Fibroblast of skin of left biceps (primary cell): ENCODE data around the gene MYLK2.

Experiments used
- DNase-seq, 2 experiments: peaks; one replicate each; pipeline ENCODE4 v3.0.0-alpha.2; 2013; ENCODE audit warnings: low read depth in 2 of 2

Gene MYLK2

GRCh38 chr20:31835554-31835953, 16.4 kb downstream of the MYLK2 start:
- no peak for DNase-seq

DNA sequence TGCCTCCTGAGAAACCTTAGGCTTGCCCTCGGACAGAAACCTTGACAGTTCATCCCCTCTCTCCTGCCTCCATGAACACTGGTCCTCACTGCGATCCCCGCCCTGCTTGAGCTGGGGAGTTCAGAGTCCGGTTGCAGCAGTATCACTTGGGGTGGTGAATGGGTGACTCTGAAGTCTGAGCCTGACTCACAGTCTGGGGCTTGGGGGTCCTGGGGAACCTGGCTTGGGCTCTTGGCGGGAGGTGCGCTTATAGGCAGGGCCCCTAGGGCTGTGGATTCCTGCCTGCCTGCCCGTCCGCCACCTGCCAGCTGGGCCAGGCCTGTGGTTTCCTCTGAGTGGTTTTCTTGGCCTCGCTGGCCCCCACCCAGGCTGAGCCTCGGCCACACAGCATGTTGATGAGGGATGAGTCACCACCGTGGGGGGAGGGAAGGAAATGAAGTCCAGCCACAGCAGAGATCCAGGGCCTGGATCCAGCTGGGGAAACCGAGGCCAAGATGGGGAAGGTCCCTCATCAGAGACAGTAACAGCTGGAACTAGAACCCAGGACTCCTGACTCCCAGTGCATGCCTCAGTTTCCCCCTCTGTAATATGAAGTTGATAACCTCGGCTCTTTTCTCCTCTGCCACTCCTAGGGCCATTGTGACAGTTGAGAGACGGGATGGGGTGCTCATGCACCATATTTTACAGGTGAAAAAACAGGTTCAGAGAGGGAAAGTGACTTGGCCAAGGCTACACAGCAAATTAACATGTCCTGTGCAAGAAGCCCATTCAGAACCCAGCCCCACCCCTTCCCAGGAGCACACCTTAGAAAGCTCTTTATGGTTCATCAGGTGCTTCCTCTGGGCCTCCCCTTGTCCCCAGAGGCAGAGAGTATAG, 17.1 kb downstream of the MYLK2 start:
- DNase-seq, result peak; percentile 33 to 42

GRCh38 chr20:31836853-31837608, 17.9 kb downstream of the MYLK2 start:
- no peak for DNase-seq

DNA sequence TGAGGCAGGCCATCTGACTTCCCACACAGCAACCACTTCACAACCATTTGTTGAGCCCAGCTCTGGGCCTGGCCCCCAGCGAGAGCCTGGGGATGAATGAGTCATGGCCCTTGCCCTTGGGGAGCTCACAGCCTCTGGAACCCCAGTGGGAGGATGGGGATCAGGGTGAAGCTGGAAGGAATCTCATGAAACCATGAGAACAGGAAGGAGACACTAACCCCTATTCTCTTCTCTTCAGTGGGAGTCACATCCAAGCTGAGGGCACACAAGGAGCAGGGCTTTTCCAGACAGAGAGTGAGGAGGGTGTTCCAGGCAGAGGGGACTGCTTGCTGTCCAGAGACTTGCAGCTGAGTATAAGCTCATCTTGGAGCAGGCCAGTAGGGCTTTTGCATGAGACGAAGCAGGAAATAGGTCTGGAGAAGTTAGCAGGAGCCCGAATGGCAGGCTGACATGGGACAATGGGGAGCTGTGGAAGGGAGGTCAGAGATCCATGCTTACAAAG, 18.8 kb downstream of the MYLK2 start:
- DNase-seq, result no peak

GRCh38 chr20:31838646-31839292, 19.6 kb downstream of the MYLK2 start:
- DNase-seq, result no peak

- DNase-seq, result no peak
These were observed 20.8 kb downstream of the MYLK2 start for GRCh38 chr20:31839782-31840487.

- no peak for DNase-seq
These were observed 22.0 kb downstream of the MYLK2 start for GRCh38 chr20:31840906-31841816.

- DNase-seq, result peak in 1 of 2 experiments; percentile 12
These were observed 22.8 kb downstream of the MYLK2 start for GRCh38 chr20:31841928-31842327.

DNA sequence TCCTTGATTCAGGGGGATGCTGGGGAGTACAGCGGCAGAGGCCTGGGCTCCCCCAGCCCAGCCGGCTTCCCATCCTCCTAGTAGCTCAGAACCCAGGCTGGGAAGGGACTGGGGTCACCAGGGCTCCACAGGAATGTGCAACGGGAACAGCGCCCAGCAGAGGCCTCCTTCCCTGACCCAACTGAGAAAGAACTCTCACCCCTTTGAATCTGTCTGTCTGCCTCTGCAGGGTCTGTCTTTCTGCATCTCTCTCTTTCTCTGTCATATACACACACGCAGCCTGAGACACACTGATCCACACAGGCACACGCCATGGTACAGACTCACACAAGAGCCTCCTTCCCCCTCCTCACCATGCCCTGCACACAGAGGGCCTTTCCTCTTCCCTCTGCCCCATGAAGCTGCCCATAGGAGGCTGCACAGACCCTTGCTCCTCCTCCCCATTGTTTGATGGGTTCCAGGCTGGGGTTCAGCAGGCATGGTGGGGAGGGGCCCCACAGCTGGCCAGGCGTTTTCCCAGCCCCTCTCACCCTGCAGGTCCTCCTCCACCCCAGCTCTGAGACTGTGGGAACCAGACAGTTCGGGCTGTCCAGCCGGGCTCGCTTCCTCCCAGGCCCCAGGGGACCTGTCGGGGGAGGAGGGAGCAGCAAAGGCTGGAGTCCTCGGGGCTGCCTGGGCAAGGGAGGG, 23.5 kb downstream of the MYLK2 start:
- DNase-seq, result no peak

DNA sequence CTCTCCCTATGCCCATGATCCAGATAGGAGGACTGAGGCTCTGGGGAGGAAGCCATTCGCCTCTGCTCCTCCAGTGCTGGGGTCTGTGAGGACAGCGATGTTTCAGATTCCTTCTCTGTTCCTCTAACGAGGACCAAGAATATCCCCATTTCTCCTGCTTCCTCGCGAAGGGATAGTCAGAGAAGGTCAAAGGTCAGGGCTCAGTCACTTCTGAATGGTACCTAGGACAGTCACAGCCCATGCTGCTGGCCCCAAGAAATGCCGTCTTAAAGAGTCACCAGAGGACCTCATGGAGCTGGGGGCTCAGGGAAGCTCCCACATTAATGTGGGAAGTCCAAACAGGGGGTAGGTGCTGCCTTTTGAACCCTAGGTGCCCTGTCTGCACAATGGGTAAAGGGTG, 24.1 kb downstream of the MYLK2 start:
- DNase-seq, result no peak

GRCh38 chr20:31843881-31844280, 24.7 kb downstream of the MYLK2 start:
- no peak for DNase-seq

DNA sequence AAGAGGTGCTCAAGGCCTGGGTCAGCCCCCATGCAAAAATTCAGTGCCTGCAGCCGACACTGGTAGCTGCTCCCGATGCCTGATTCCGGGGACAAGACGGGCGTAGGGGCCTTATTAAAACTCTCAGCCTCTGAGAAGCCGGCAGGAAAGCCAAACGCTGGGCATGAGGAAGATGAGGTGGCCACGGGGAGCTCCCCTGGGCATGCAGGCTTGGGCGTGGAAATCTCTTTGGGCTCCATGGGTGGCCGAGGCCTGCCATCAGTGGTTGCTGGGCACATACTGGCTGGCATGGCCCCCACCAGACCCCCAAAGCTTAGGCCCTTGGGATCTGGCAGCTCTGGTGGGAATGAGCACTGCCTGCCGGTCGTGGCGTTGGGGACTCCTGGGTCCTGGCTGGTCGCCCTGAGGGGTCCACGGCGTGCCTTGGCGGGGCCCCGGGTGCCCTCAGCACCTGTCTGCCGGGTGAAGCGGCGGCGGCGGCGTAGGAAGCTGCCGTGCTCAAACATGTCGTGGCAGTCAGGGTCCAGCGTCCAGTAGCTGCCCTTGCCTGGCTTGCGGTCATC, 25.7 kb downstream of the MYLK2 start:
- DNase-seq, result no peak

- DNase-seq, result no peak
These were observed 26.2 kb downstream of the MYLK2 start, which contains the start of gene FOXS1 for GRCh38 chr20:31845300-31845863. FOXS1 (minus strand) TSS chr20:31845604; CDS start chr20:31845542, 62 bp downstream.

DNA sequence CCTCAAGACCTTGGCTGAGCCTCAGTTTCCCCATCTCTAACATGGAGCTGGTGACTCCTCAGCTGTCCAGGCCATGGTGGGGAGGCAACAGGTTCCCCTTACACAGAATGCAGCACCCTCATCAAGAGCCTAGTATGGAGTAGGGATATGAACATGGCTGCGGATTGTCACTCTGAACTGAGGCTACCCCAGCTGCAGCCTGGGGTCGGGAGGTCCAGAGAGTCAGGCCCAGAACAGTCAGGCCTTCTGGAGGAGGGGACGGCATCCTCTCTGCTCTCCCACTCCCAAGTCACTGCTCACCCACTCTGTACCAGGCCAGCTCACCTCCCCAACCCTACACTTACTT, 27.6 kb downstream of the MYLK2 start:
- no peak for DNase-seq

GRCh38 chr20:31848088-31848999, 29.2 kb downstream of the MYLK2 start:
- no peak for DNase-seq

DNA sequence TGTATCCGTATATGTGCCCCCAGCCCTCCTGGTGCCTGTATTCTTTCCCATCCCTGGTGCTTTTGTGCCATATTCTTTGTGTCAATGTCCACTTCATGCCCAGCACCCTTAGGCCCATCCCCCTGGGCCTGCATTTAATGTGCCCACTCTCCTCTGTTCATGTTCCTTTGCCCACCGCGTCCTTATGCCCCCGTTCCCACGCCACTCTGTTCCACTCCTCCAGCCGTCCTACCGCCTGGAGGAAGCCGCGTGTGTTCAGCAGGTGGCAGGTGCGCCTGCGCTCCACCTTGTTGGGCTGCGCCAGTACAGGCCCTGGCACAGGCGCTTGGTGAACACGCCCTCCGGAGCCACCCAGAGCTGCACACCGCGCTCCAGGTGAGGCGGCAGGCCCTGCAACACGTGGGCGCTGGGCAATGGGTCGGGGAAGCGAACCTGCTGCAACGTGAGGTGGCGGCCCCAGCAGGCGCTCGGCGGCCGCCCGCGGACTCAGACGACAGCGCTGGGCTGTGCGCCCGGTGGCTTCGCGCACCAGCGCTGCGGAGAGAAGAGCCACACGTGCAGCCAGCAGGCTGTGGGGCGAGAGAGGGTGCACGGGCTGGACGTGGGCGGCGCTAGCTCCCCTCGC, 30.3 kb downstream of the MYLK2 start:
- no peak for DNase-seq

DNA sequence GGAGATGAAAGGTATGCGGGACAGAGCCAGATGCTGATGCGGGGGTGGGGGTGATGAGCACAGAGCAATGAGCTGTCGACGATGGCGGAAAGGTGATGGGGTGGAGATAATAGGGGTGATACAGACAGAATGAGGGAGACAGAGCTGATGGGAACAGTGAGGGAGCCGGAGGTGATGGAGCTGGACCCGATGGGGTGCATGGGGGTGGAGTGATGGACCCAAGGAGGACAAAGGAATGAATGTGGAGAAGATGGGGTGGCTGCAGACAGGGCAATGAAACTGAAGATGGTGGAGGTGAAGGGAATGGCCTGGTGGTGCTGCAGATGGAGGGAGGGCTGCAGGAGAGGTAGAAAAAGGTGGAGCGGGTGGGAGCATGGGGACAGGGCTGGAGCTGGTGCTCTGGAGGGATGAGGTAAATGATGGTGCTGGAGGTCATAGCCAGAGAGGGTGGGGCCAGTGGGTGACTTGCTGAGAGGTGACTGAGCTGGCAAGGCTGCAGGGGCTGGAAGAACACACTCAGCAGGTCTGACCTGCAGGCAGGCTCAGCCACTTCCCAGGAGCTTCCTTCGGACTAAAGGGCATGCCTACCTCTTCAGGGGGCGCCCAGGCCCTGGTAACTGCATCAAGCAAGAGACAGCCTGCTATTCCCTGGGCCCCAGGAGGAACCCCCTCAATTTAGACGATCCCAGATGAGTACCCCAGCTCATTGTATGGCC, 32.2 kb downstream of the MYLK2 start:
- DNase-seq, result no peak
